ENCODE results near the gene RIN1. TPM values are rescaled to one million over a fixed set of nuclear protein-coding genes. Genes with fewer than 3 reads are reported as not detected.

RIN1 gene
- total RNA-seq, 2 donors from 2014 or later, result 2.2 to 4.6 TPM

- no peak for ATAC-seq
- DNase-seq, result no peak
- intact Hi-C loops (cut with DNase I), result no loop called here
Measured at GRCh38 chr11:66338276-66339161, 2.3 kb upstream of the RIN1 start.

- no peak for DNase-seq
- intact Hi-C loops (cut with DNase I), result no loop called here
- ATAC-seq, result no peak
Measured at GRCh38 chr11:66337103-66337899, 1.1 kb upstream of the RIN1 start.

GRCh38 chr11:66335531-66336233, 552 bp downstream of the RIN1 start:
- intact Hi-C loops (cut with DNase I), result no loop called here
- DNase-seq, result peak; percentile 56
- peak; percentile 23 to 46 for ATAC-seq

GRCh38 chr11:66334605-66335442, 1.4 kb downstream of the RIN1 start:
- intact Hi-C loops (cut with DNase I), result no loop called here
- ATAC-seq (no peak), DNase-seq (peak; percentile 36)

GRCh38 chr11:66333896-66334604, 2.2 kb downstream of the RIN1 start:
- DNase-seq (no peak), ATAC-seq (no peak)
- intact Hi-C loops (cut with DNase I), result no loop called here

GRCh38 chr11:66333220-66333877, 2.9 kb downstream of the RIN1 start:
- ATAC-seq (no peak), DNase-seq (no peak)
- intact Hi-C loops (cut with DNase I), result no loop called here

GRCh38 chr11:66332371-66333219, 3.6 kb downstream of the RIN1 start:
- DNase-seq (peak; percentile 7), ATAC-seq (no peak)
- intact Hi-C loops (cut with DNase I), result no loop called here

GRCh38 chr11:66331542-66332370, 4.5 kb downstream of the RIN1 start:
- ATAC-seq (no peak), DNase-seq (no peak)
- intact Hi-C loops (cut with DNase I), result no loop called here

- DNase-seq (no peak), ATAC-seq (no peak)
- intact Hi-C loops (cut with DNase I), result no loop called here
Measured at GRCh38 chr11:66330931-66331330, 5.3 kb downstream of the RIN1 start.

GRCh38 chr11:66329165-66329673, 7.0 kb downstream of the RIN1 start:
- ATAC-seq (no peak), DNase-seq (no peak)
- intact Hi-C loops (cut with DNase I), result no loop called here

- peak; percentile 76 for DNase-seq
- ATAC-seq, result peak; percentile 79 to 87
- intact Hi-C loops (cut with DNase I), result loop anchor here in 1 of 2 donors (1.0 kb wide), 1 partner anchor 16 kb away; no protein-coding TSS in a partner anchor
Measured at GRCh38 chr11:66328302-66329144, 7.7 kb downstream of the RIN1 start.

GRCh38 chr11:66328031-66328301, 8.3 kb downstream of the RIN1 start:
- DNase-seq (no peak), ATAC-seq (peak in 1 of 2 donors; percentile 2)
- intact Hi-C loops (cut with DNase I), result loop anchor here in 1 of 2 donors (1.0 kb wide), 1 partner anchor 16 kb away; no protein-coding TSS in a partner anchor

GRCh38 chr11:66327171-66328030, 8.8 kb downstream of the RIN1 start:
- DNase-seq, result peak; percentile 48
- intact Hi-C loops (cut with DNase I), result loop anchor here in 1 of 2 donors (1.0 kb wide), 1 partner anchor 15 kb away; no protein-coding TSS in a partner anchor
- peak in 1 of 2 donors; percentile 62 for ATAC-seq

Data from left cardiac atrium (tissue), 4 donors.